Lower lobe of right lung (tissue), 2 donors: ENCODE measurements around the gene CADM2. TPM values are rescaled to one million over a fixed set of nuclear protein-coding genes. Genes with fewer than 3 reads are reported as not detected.

ENCODE experiments used
- ATAC-seq, 2 donors: fragments of 200-7000 bp; cut with Tn5 transposase; one replicate each; pipeline ENCODE4 v1.9.1; 2020 to 2022; ENCODE audit warnings: mild to moderate bottlenecking in 2 of 2, moderate library complexity in 2 of 2
- DNase-seq: peaks from one replicate; pipeline ENCODE4 v3.0.0-alpha.2; 2020
- H3K27ac ChIP-seq: fragments of 200-600 bp; one replicate; pipeline ENCODE4 v1.8.0; 2022
- H3K27me3 ChIP-seq: fragments of 200-600 bp; one replicate; pipeline ENCODE4 v1.8.0; 2022; ENCODE audit warnings: low read depth
- H3K36me3 ChIP-seq: fragments of 200-600 bp; one replicate; pipeline ENCODE4 v1.8.0; 2022; ENCODE audit warnings: mild to moderate bottlenecking
- H3K4me1 ChIP-seq: fragments of 200-600 bp; one replicate; pipeline ENCODE4 v1.8.0; 2022
- H3K4me3 ChIP-seq: fragments of 200-600 bp; one replicate; pipeline ENCODE4 v1.8.0; 2022; ENCODE audit warnings: mild to moderate bottlenecking
- H3K9me3 ChIP-seq: fragments of 200-600 bp; one replicate; pipeline ENCODE4 v1.8.0; 2022
- CTCF ChIP-seq: fragments of 200-600 bp; IDR thresholded peaks from one replicate; pipeline ENCODE4 v1.8.0; 2022; ENCODE audit warnings: antibody characterized with exemption, mild to moderate bottlenecking
- intact Hi-C: fragments of 100-400 bp; cut with DNase I; formaldehyde crosslinking; loops from one replicate; pipeline ENCODE4 v1.11.0; 2022
- total RNA-seq: library from RNA; stranded (reverse); fragmentation: NEBNext Ultra II Directional; extraction: Animal tissue kit (Norgen Biotek cat#: 25700); gene quantifications from one replicate; pipeline ENCODE4 v1.2.1, GENCODE V29; 2021
- donor health status: DM: no; HTN: yes; CAD: no; lungs with severe emphysema.

The CADM2 gene
- total RNA-seq, 1 donor from 2014 or later, result 0.83 TPM

- no peak for TF ChIP-seq CTCF
- Histone ChIP-seq H3K4me1 (no peaks in the 10 kb centered on the region), H3K27me3 (no peaks in the 10 kb centered on the region), H3K27ac (no peak overlapping the region), H3K9me3 (no peaks in the 10 kb centered on the region), H3K36me3 (no peaks in the 10 kb centered on the region), H3K4me3 (no peak overlapping the region)
- intact Hi-C loops, result no loop called here
- DNase-seq (no peak), ATAC-seq (no peak)
These were observed 35.2 kb downstream of the CADM2 start for GRCh38 chr3:84993956-84994355.

DNA sequence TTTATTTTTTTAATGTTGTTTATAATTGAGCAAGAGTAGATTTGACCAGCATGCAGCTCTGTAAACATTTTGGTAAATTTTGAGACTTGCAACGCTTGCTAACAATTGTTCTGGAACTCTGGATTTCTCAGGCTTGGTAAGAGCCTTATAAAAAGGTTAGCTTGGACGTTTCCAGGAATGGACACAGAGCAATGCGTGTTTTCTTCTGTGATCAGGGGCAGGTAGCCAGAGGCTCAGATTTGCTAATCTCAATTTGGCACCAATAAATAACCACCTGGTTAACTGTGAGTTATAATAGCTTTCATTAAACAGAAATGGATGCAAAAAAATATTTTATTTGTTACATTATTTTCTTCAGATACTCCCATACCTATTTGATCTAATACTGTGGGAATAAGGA lies 39.8 kb downstream of the CADM2 start:
- no peaks in the 10 kb centered on the region for H3K9me3 ChIP-seq
- no peak overlapping the region for H3K4me3 ChIP-seq
- no peaks in the 10 kb centered on the region for H3K27me3 ChIP-seq
- H3K27ac ChIP-seq, result no peak overlapping the region
- no peaks in the 10 kb centered on the region for H3K4me1 ChIP-seq
- no peak for DNase-seq
- intact Hi-C loops, result no loop called here
- ATAC-seq, result no peak
- TF ChIP-seq CTCF, result no peak
- H3K36me3 ChIP-seq, result no peaks in the 10 kb centered on the region

DNA sequence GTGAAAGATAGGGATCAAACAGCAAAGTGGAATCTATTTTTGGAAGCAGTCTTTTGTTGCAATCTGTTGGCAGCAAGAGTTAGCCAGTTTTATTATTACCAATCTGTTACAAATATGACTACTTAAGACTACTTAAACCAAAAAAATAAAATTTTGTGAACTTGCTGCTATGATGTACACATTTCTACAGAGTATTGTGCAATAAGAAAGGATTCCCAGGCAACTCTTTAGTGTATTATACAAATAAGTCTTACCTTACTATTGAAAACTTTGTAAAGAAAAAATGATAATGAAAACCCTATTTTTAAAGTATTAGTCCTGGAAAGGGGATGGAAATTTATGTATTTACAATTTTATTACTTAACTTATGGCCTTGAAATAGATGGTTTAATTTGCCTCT lies 44.7 kb downstream of the CADM2 start:
- DNase-seq (no peak), ATAC-seq (no peak)
- intact Hi-C loops, result no loop called here
- no peaks in the 10 kb centered on the region for H3K36me3 ChIP-seq
- no peak overlapping the region for H3K4me3 ChIP-seq
- H3K9me3 ChIP-seq, result no peaks in the 10 kb centered on the region
- TF ChIP-seq CTCF, result no peak
- H3K27ac ChIP-seq, result no peak overlapping the region
- no peaks in the 10 kb centered on the region for H3K27me3 ChIP-seq
- no peaks in the 10 kb centered on the region for H3K4me1 ChIP-seq

DNA sequence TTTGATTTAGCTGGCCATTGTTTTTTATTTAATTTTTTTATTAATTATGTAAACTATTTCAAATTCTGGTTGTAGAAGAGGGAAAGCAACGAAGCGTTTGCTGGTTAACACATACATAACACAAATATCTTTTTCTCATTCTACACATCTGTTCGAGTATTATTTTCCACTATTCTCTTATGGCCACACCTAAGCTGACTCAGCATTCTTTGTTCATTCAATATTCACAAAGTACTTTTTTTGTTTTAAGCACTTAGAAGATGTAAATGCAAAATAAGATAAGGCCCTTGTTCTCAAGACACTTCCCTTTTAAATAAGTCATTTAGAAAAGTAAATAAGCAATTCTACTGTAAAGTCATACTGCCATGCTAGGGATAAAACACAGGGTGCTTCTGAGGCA lies 45.4 kb downstream of the CADM2 start:
- Histone ChIP-seq H3K36me3 (no peaks in the 10 kb centered on the region), H3K4me1 (no peaks in the 10 kb centered on the region), H3K4me3 (no peak overlapping the region), H3K27ac (no peak overlapping the region), H3K27me3 (no peaks in the 10 kb centered on the region), H3K9me3 (no peaks in the 10 kb centered on the region)
- DNase-seq, result no peak
- TF ChIP-seq CTCF, result no peak
- ATAC-seq, result no peak
- intact Hi-C loops, result no loop called here

- H3K4me3 ChIP-seq, result no peak overlapping the region
- TF ChIP-seq CTCF, result no peak
- H3K4me1 ChIP-seq, result no peaks in the 10 kb centered on the region
- no peak overlapping the region for H3K27ac ChIP-seq
- DNase-seq (no peak), ATAC-seq (no peak)
- no peaks in the 10 kb centered on the region for H3K36me3 ChIP-seq
- no peaks in the 10 kb centered on the region for H3K9me3 ChIP-seq
- H3K27me3 ChIP-seq, result no peaks in the 10 kb centered on the region
- intact Hi-C loops, result no loop called here
These were observed 47.2 kb downstream of the CADM2 start for GRCh38 chr3:85005946-85006345.
